DND-41 (cell line): ENCODE data around the gene NUP62CL.

Source experiments
- ATAC-seq: fragments of 200-7000 bp; cut with Tn5 transposase; 3 replicates; pipeline ENCODE4 v1.9.1; 2021; ENCODE audit warnings: low read depth; ENCODE audit not compliant: insufficient read depth
- DNase-seq: peaks from one replicate; pipeline ENCODE4 v3.0.0-alpha.2; 2020
- H2AFZ ChIP-seq: 2 replicates; pipeline ENCODE4 v1.6.0; 2012; ENCODE audit warnings: low read depth, low read length
- H3K27ac ChIP-seq: 2 replicates; pipeline ENCODE4 v1.5.1; 2012; ENCODE audit warnings: low read length, inconsistent platforms
- H3K27me3 ChIP-seq: fragments of 200-600 bp; sonication (generic); 2 replicates; pipeline ENCODE4 v1.6.0; 2012; ENCODE audit warnings: low read length, mild to moderate bottlenecking, inconsistent platforms; ENCODE audit not compliant: insufficient read depth, poor library complexity
- H3K36me3 ChIP-seq: 2 replicates; pipeline ENCODE4 v1.5.1; 2012; ENCODE audit warnings: low read length, inconsistent platforms; ENCODE audit not compliant: insufficient read depth
- H3K4me1 ChIP-seq: 2 replicates; pipeline ENCODE4 v1.5.1; 2012; ENCODE audit warnings: mild to moderate bottlenecking, low read length; ENCODE audit not compliant: insufficient read depth
- H3K4me2 ChIP-seq: 2 replicates; pipeline ENCODE4 v1.6.0; 2012; ENCODE audit warnings: mild to moderate bottlenecking, moderate library complexity, low read length, inconsistent platforms; ENCODE audit not compliant: insufficient read depth
- H3K4me3 ChIP-seq, 2 experiments: fragments of 200-600 bp in 1 of 2; shearing (Covaris generic) in 1 of 2; 2 replicates each; pipeline ENCODE4 v1.5.1; 2012 to 2016; ENCODE audit warnings: inconsistent platforms in 2 of 2, low read length in 2 of 2, mild to moderate bottlenecking in 2 of 2, low read depth in 1 of 2, moderate library complexity in 1 of 2
- H3K79me2 ChIP-seq: 2 replicates; pipeline ENCODE4 v1.6.0; 2012; ENCODE audit warnings: low read length, inconsistent platforms; ENCODE audit not compliant: insufficient read depth
- H3K9ac ChIP-seq: 2 replicates; pipeline ENCODE4 v1.6.0; 2012; ENCODE audit warnings: low read depth, mild to moderate bottlenecking, inconsistent platforms, low read length, moderate library complexity
- H3K9me3 ChIP-seq: 2 replicates; pipeline ENCODE4 v1.5.1; 2012; ENCODE audit warnings: low read length, moderate library complexity, mild to moderate bottlenecking, inconsistent platforms; ENCODE audit not compliant: insufficient read depth, severe bottlenecking
- H4K20me1 ChIP-seq: 2 replicates; pipeline ENCODE4 v1.6.0; 2012; ENCODE audit warnings: low read length; ENCODE audit not compliant: insufficient read depth
- EZH2 ChIP-seq: IDR thresholded peaks from 3 replicates; pipeline ENCODE4 v1.6.1; 2012; ENCODE audit warnings: borderline replicate concordance, low read depth, mild to moderate bottlenecking, moderate library complexity, low read length, inconsistent platforms; ENCODE audit not compliant: severe bottlenecking
- TF ChIP-seq, protein P1 (sequence below): IDR thresholded peaks from 2 replicates; pipeline ENCODE4 v1.5.1; 2012; ENCODE audit warnings: borderline replicate concordance, low read length, moderate library complexity, mild to moderate bottlenecking; ENCODE audit not compliant: poor library complexity, severe bottlenecking; ENCODE audit errors: extremely low read depth

NUP62CL gene

GRCh38 chrX:107197319-107197718 lies 8.9 kb downstream of the NUP62CL start:
- no peak for DNase-seq
- H2AFZ ChIP-seq: no peak overlapping the region

DNA sequence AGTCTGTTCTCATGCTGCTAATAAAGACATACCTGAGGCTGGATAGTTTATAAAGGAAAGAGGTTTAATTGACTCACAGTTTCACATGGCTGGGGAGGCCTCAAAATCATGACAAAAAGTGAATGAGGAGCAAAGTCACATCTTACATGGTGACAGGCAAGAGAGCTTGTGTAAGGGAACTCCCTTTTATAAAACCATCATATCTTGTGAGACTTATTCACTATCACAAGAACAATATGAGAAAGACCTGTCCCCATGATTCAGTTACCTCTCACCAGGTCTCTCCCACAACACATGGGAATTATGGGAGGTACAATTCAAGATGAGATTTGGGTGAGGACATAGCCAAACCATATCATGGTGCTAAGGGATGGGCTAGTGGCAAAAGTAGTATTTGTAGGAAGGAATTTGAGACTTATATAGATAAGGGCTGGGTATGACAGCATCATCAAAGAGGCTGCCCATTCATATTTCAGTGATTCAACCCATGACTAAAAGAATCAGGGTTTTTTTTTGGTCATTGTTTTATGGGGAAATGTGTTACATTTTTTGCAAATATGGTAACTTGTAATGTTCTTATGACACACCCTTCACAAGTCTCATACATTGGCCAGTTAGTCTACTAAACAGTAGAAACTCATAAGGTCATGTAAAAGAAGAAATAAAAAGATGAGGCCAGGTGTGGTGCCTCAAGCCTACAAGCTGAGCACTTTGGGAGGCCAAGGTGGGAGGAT lies 34.7 kb downstream of the NUP62CL start:
- H3K4me2 ChIP-seq: no peak overlapping the region
- DNase-seq: no peak

More at GRCh38 chrX:107197319-107197718, 8.9 kb downstream of the NUP62CL start:
- Histone ChIP-seq H3K4me1 (no peaks in the 10 kb centered on the region), H3K9me3 (no peaks in the 10 kb centered on the region), H3K36me3 (no peaks in the 10 kb centered on the region), H4K20me1 (no peaks in the 10 kb centered on the region), H3K4me3 (no peak overlapping the region), H3K79me2 (no peaks in the 10 kb centered on the region), H3K27ac (no peak overlapping the region), H3K9ac (no peak overlapping the region), H3K27me3 (no peaks in the 10 kb centered on the region), H3K4me2 (no peak overlapping the region)
- ATAC-seq: no peak
- no peak for TF ChIP-seq EZH2
- TF ChIP-seq, protein P1, sequence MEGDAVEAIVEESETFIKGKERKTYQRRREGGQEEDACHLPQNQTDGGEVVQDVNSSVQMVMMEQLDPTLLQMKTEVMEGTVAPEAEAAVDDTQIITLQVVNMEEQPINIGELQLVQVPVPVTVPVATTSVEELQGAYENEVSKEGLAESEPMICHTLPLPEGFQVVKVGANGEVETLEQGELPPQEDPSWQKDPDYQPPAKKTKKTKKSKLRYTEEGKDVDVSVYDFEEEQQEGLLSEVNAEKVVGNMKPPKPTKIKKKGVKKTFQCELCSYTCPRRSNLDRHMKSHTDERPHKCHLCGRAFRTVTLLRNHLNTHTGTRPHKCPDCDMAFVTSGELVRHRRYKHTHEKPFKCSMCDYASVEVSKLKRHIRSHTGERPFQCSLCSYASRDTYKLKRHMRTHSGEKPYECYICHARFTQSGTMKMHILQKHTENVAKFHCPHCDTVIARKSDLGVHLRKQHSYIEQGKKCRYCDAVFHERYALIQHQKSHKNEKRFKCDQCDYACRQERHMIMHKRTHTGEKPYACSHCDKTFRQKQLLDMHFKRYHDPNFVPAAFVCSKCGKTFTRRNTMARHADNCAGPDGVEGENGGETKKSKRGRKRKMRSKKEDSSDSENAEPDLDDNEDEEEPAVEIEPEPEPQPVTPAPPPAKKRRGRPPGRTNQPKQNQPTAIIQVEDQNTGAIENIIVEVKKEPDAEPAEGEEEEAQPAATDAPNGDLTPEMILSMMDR: no peak

GRCh38 chrX:107168712-107169111 lies 37.5 kb downstream of the NUP62CL start:
- Histone ChIP-seq H3K79me2 (no peaks in the 10 kb centered on the region), H3K4me3 (no peak overlapping the region), H3K4me1 (no peaks in the 10 kb centered on the region), H3K27ac (no peak overlapping the region), H3K27me3 (no peaks in the 10 kb centered on the region), H3K9me3 (no peaks in the 10 kb centered on the region), H2AFZ (no peak overlapping the region), H4K20me1 (no peaks in the 10 kb centered on the region), H3K4me2 (no peak overlapping the region), H3K9ac (no peak overlapping the region), H3K36me3 (no peaks in the 10 kb centered on the region)
- DNase-seq: no peak
- no peak for ATAC-seq
- TF ChIP-seq, protein P1: no peak
- no peak for TF ChIP-seq EZH2

More for the DNA sequence above, 34.7 kb downstream of the NUP62CL start:
- H3K9me3 ChIP-seq: no peaks in the 10 kb centered on the region
- no peaks in the 10 kb centered on the region for H3K4me1 ChIP-seq
- TF ChIP-seq EZH2: no peak
- TF ChIP-seq, protein P1: no peak
- no peaks in the 10 kb centered on the region for H3K79me2 ChIP-seq
- H3K9ac ChIP-seq: no peak overlapping the region
- no peaks in the 10 kb centered on the region for H3K36me3 ChIP-seq
- no peak overlapping the region for H2AFZ ChIP-seq
- no peaks in the 10 kb centered on the region for H4K20me1 ChIP-seq
- no peak overlapping the region for H3K27ac ChIP-seq
- no peaks in the 10 kb centered on the region for H3K27me3 ChIP-seq
- no peak overlapping the region for H3K4me3 ChIP-seq
- ATAC-seq: no peak
